ENCODE measurements around the gene IL15RA.
"Not testable (repeated sequence)": the region's sequence is repeated elsewhere in the genome, so short reads cannot be mapped to it uniquely, and the experiment has no call there.

IL15RA gene

GRCh38 chr10:5971886-5972285 is 5.5 kb downstream of the IL15RA start:
- H3K27ac ChIP-seq = no peak overlapping the region

DNA sequence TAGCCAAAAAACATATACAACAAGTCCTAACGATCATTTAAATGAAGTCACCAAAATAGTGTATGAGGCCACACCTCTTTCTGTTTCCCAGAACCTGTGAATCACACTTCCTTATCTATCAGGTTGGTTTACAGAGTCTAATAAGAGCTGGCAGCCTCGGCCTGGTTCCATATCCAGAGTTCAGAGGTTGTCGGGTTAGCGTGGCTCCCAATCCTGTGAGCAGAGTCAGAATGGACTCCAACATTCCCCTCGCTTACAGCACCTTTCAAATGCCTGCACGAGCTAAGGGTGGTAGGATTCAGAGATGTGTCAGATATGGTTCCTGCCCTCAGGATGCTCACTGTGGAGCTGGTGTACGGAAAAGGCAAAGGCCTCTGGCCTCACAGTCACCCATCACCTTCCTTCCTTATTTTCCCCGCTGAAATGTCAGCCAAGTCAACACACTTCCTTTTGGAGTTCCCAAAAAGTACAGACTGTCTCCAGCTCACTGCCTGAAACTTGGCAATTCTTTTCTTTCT is 6.0 kb downstream of the IL15RA start:
- no peak for TF ChIP-seq Cebpa-rat (IDR thresholded peaks at IDR 0.05)
- no peaks in the 10 kb centered on the region for H3K9me3 ChIP-seq
- H3K27ac ChIP-seq = no peak overlapping the region
- no peaks in the 10 kb centered on the region for H4K20me1 ChIP-seq
- H3K4me1 ChIP-seq = peaks cover 9% of the 10 kb centered on the region; the same call in 1 of the 2 replicates
- H3K4me3 ChIP-seq = no peak overlapping the region
- H3K9ac ChIP-seq = no peak overlapping the region
- no peak overlapping the region for H3K4me2 ChIP-seq
- H3K36me3 ChIP-seq = no peaks in the 10 kb centered on the region
- H3K27me3 ChIP-seq = no peaks in the 10 kb centered on the region

More at GRCh38 chr10:5971886-5972285, 5.5 kb downstream of the IL15RA start:
- Histone ChIP-seq H4K20me1 (no peaks in the 10 kb centered on the region), H3K4me1 (peaks cover 10% of the 10 kb centered on the region; the same call in 1 of the 2 replicates), H3K9me3 (no peaks in the 10 kb centered on the region), H3K36me3 (no peaks in the 10 kb centered on the region), H3K27me3 (no peaks in the 10 kb centered on the region), H3K9ac (no peak overlapping the region), H3K4me3 (no peak overlapping the region), H3K4me2 (no peak overlapping the region)
- TF ChIP-seq Cebpa-rat (IDR thresholded peaks at IDR 0.05) = no peak

DNA sequence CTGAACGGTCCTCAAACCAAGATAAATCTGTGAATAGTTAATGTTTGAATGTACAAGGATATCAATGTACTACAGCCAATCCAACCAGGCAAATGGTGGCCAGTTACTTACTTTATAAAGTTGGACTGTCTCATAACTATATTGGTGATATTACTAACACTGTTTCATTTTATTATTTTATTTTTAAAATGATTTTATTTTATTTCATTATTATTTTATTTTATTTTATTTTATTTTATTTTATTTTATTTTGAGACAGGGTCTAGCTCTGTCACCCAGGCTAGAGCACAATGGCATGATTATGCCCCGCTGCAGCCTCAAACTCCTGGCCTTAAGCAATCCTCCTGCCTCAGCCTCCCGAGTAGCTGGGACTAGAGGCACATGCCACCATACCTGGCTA is 6.8 kb downstream of the IL15RA start:
- Histone ChIP-seq H3K4me1 (peaks cover under 1% of the 10 kb centered on the region; the same call in 1 of the 2 replicates), H4K20me1 (no peaks in the 10 kb centered on the region), H3K27ac (no peak overlapping the region), H3K27me3 (no peaks in the 10 kb centered on the region), H3K4me2 (no peak overlapping the region), H3K9me3 (no peaks in the 10 kb centered on the region), H3K9ac (no peak overlapping the region), H3K36me3 (no peaks in the 10 kb centered on the region), H3K4me3 (no peak overlapping the region)
- no peak for TF ChIP-seq Cebpa-rat (IDR thresholded peaks at IDR 0.05)

GRCh38 chr10:5970066-5970465 is 7.3 kb downstream of the IL15RA start:
- no peak for TF ChIP-seq Cebpa-rat (IDR thresholded peaks at IDR 0.05)
- H3K9ac ChIP-seq = no peak overlapping the region

DNA sequence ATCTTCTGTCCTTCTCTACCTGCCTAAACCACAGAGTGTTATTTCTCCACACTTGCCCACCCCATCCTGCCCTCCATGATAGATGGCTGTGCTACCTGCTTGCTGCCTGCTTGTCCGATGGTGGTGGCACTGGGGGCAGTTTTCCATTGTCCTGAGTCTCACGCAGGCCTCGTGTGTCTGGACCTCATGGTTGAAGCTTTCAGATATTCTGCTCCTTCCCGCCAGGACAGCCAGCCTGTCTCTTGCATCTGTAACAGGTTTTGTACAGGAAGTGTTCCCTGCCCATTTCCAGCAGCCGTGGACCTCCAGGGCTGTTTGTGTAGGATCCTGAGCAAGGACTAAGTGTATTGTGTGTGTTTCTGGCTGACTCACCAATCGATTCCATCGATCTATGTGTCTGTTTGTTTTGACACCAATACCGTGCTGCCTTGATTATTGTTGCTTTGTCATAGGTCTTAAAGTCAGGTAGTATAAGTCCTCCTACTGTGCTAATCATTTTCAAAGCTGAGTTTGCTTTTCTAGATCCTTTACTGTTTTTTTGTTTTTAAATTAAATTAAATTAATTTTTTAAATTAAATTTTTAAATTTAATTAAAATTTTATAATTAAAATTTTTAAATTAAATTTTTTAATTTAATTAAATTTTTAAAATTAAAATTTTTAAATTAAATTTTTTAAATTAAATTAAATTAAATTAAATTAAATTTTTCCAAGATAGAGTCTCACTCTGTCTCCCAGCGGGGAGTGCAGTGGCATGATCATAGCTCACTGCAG is 8.5 kb downstream of the IL15RA start:
- Histone ChIP-seq H3K4me2 (no peak overlapping the region), H4K20me1 (no peaks in the 10 kb centered on the region), H3K4me3 (no peak overlapping the region), H3K4me1 (no peaks in the 10 kb centered on the region), H3K27me3 (no peaks in the 10 kb centered on the region), H3K9ac (no peak overlapping the region), H3K27ac (no peak overlapping the region), H3K9me3 (no peaks in the 10 kb centered on the region), H3K36me3 (no peaks in the 10 kb centered on the region)
- no peak for TF ChIP-seq Cebpa-rat (IDR thresholded peaks at IDR 0.05)

More at GRCh38 chr10:5970066-5970465, 7.3 kb downstream of the IL15RA start:
- Histone ChIP-seq H4K20me1 (no peaks in the 10 kb centered on the region), H3K36me3 (no peaks in the 10 kb centered on the region), H3K9me3 (no peaks in the 10 kb centered on the region), H3K27me3 (no peaks in the 10 kb centered on the region), H3K4me2 (no peak overlapping the region), H3K4me1 (no peaks in the 10 kb centered on the region), H3K4me3 (no peak overlapping the region), H3K27ac (no peak overlapping the region)

DNA sequence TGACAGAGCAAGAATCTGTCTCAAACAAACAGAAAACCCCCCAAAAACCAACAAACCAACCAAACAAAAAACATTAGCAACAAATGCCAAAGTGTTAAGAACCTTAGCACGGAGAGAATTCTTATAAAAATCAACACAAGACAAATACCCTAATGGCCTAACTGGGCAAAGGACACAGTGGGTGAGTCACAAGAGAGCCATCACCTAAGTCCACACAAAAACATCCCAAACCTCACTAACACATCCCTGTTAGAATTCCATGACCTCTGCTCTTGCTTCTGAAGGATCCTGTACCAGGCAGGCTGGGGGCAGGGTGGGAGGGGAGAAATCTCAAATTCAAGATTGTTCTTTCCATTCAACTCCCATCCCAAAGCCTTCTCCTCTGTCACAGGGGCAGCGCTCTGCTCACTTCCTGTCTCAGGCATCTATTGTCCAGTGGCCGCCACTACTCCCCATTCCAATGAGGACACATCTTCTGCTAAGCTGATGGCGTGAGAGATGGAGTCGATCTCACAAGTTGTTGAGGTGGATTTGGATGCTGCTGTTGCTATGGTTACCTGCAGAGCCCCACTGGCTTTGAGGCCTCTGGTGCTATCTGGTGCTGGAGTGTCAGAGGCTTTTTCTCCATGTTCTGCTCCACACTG is 9.2 kb downstream of the IL15RA start:
- no peaks in the 10 kb centered on the region for H3K9me3 ChIP-seq
- H4K20me1 ChIP-seq = no peaks in the 10 kb centered on the region
- no peaks in the 10 kb centered on the region for H3K4me1 ChIP-seq
- no peak overlapping the region for H3K4me3 ChIP-seq
- no peak for TF ChIP-seq Cebpa-rat (IDR thresholded peaks at IDR 0.05)
- H3K36me3 ChIP-seq = no peaks in the 10 kb centered on the region
- H3K9ac ChIP-seq = no peak overlapping the region
- H3K27ac ChIP-seq = no peak overlapping the region
- no peaks in the 10 kb centered on the region for H3K27me3 ChIP-seq
- no peak overlapping the region for H3K4me2 ChIP-seq

GRCh38 chr10:5965266-5965665 is 12.1 kb downstream of the IL15RA start:
- no peak for TF ChIP-seq Cebpa-rat (IDR thresholded peaks at IDR 0.05)
- peaks cover 3% of the 10 kb centered on the region; the same call in 1 of the 2 replicates for H3K36me3 ChIP-seq
- H3K4me3 ChIP-seq = no peak overlapping the region
- H3K4me1 ChIP-seq = no peaks in the 10 kb centered on the region
- H3K9me3 ChIP-seq = no peaks in the 10 kb centered on the region
- H3K9ac ChIP-seq = no peak overlapping the region
- no peaks in the 10 kb centered on the region for H4K20me1 ChIP-seq
- H3K27ac ChIP-seq = no peak overlapping the region
- no peaks in the 10 kb centered on the region for H3K27me3 ChIP-seq
- H3K4me2 ChIP-seq = no peak overlapping the region

DNA sequence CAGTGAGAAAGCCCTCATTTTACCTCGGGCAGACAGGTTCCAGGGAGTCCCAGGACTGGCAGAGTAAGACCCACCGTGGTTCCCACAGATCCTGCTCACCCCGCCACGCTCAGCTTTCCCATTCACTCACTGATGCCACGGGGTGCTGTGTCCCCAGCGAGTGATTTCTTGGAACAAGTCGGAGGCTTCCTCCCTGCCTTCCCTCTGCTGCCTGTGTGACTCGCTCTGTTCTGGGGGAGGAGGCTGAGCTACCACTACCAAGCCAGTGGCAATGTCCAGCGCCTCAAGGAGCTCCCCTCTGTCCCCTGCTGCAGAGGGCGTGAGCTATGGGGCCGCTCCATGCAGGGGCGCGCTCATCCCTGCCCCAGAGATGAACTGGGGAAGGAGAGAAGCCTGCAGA is 12.6 kb downstream of the IL15RA start:
- H3K9me3 ChIP-seq = no peaks in the 10 kb centered on the region
- H4K20me1 ChIP-seq = no peaks in the 10 kb centered on the region
- TF ChIP-seq Cebpa-rat (IDR thresholded peaks at IDR 0.05) = no peak
- H3K4me1 ChIP-seq = no peaks in the 10 kb centered on the region
- H3K4me3 ChIP-seq = no peak overlapping the region
- H3K9ac ChIP-seq = no peak overlapping the region
- no peaks in the 10 kb centered on the region for H3K27me3 ChIP-seq
- H3K27ac ChIP-seq = no peak overlapping the region
- peaks cover 9% of the 10 kb centered on the region; the same call in 1 of the 2 replicates for H3K36me3 ChIP-seq
- H3K4me2 ChIP-seq = no peak overlapping the region

DNA sequence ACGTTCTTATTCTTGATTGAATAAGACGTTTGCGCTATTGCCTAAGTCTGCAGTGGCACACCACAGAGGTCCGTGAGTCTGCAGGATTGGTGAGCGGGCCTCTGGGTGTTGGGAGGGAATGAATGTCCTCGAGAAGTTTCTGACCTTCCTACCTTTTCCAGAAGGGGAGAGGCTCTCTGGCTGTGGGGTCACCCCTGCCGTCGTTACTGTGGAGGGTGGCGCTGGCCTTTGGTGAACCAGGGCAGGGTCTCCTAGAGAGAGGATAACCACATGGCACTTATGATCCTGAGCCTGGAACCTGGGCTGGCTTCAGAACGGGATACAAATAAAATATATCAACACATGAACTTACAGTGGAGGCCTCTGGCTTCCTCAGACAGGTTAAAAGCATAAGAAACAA is 13.8 kb downstream of the IL15RA start:
- peaks cover 15% of the 10 kb centered on the region; the same call in 1 of the 2 replicates for H3K36me3 ChIP-seq
- no peaks in the 10 kb centered on the region for H4K20me1 ChIP-seq
- H3K9me3 ChIP-seq = no peaks in the 10 kb centered on the region
- H3K4me1 ChIP-seq = no peaks in the 10 kb centered on the region
- H3K27me3 ChIP-seq = no peaks in the 10 kb centered on the region
- H3K4me2 ChIP-seq = no peak overlapping the region
- no peak overlapping the region for H3K4me3 ChIP-seq
- H3K27ac ChIP-seq = no peak overlapping the region
- TF ChIP-seq Cebpa-rat (IDR thresholded peaks at IDR 0.05) = no peak
- no peak overlapping the region for H3K9ac ChIP-seq

DNA sequence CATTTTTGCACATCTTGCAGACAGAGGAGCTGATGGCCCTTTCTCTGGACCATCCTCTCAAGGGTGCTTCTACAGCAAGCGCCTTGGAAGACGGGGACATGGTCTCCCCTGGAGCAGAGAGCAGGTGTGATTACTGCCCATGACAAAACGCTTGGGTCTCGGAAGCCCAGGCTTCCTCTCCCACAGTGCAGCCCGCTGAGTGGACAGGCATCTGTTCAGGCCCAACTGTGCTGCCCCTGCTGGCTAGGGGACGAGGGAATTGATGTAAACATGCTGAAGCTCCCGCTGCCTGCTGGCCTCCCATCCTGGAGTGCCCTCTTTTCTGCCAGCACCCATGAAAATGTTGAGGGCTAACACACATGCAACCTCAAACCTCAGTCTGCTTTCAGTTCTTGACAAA is 14.3 kb downstream of the IL15RA start:
- no peaks in the 10 kb centered on the region for H3K9me3 ChIP-seq

DNA sequence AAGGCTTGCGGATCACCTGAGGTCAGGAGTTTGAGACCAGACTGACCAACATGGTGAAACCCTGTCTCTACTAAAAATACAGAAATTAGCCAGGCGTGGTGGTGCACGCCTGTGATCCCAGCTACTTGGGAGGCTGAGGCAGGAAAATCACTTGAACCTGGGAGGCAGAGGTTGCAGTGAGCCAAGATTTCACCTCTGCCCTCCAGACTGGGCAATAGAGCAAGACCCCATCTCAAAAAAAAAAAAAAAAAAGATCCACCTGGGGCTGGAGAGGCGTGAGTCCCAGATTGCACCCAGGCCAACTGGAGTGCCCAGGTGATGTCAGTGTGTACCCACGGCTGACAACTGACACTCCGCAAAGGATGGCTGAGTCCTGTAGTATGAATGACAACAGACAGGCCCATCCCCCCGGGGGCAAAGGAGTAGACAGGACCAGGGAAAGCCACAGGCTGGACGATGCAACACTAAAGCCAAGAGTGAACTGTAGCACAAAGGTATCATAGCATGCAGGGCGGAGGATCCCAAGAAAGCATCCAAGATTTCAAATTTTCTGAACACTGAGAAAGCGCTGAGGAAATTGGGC is 14.9 kb downstream of the IL15RA start:
- not testable (repeated sequence) for H3K9me3 ChIP-seq, H3K4me3 ChIP-seq, H3K4me2 ChIP-seq, H3K27ac ChIP-seq, H3K4me1 ChIP-seq, H3K9ac ChIP-seq, H4K20me1 ChIP-seq, H3K27me3 ChIP-seq
- peaks cover 15% of the 10 kb centered on the region; the same call in 1 of the 2 replicates for H3K36me3 ChIP-seq

More for the DNA sequence above, 14.3 kb downstream of the IL15RA start:
- H3K4me3 ChIP-seq = no peak overlapping the region
- H3K27me3 ChIP-seq = no peaks in the 10 kb centered on the region
- no peak for TF ChIP-seq Cebpa-rat (IDR thresholded peaks at IDR 0.05)
- no peak overlapping the region for H3K27ac ChIP-seq
- peaks cover 15% of the 10 kb centered on the region; the same call in 1 of the 2 replicates for H3K36me3 ChIP-seq
- no peak overlapping the region for H3K4me2 ChIP-seq
- H3K4me1 ChIP-seq = no peaks in the 10 kb centered on the region
- H4K20me1 ChIP-seq = no peaks in the 10 kb centered on the region
- H3K9ac ChIP-seq = no peak overlapping the region
